Ascending aorta (tissue), 2 donors: ENCODE results near the gene THEM4. TPM values are rescaled to one million over a fixed set of nuclear protein-coding genes. Genes with fewer than 3 reads are reported as not detected.

ENCODE experiments used
- DNase-seq, 2 donors: peaks; one replicate each; pipeline ENCODE4 v3.0.0-alpha.2; 2019; ENCODE audit warnings: low spot score in 2 of 2
- H3K27ac ChIP-seq, 2 donors: fragments of 200-600 bp; sonication (generic); one replicate each; pipeline ENCODE4 v1.5.1; 2016 to 2017; ENCODE audit warnings: mild to moderate bottlenecking in 1 of 2
- H3K27me3 ChIP-seq: fragments of 200-600 bp; sonication (generic); one replicate; pipeline ENCODE4 v1.5.1; 2017
- H3K36me3 ChIP-seq, 2 donors: fragments of 200-600 bp; sonication (generic); one replicate each; pipeline ENCODE4 v1.5.1; 2016
- H3K4me1 ChIP-seq, 2 donors: fragments of 200-600 bp; sonication (generic); one replicate each; pipeline ENCODE4 v1.5.1; 2016 to 2017; ENCODE audit warnings: mild to moderate bottlenecking in 1 of 2
- H3K4me3 ChIP-seq, 2 donors: fragments of 200-600 bp; sonication (generic); one replicate each; pipeline ENCODE4 v1.5.1; 2016 to 2017; ENCODE audit warnings: mild to moderate bottlenecking in 1 of 2
- H3K9me3 ChIP-seq, 2 donors: fragments of 200-600 bp; sonication (generic); one replicate each; pipeline ENCODE4 v1.5.1; 2016
- CTCF ChIP-seq, 3 experiments: fragments of 200-600 bp in 2 of 3; fragments of 450-650 bp in 1 of 3; sonication (generic) in 2 of 3; IDR thresholded peaks; one replicate each; pipeline ENCODE4 v1.5.1; 2016 to 2019; ENCODE audit warnings: antibody characterized with exemption in 3 of 3, mild to moderate bottlenecking in 1 of 3, moderate library complexity in 1 of 3
- intact Hi-C: fragments of 100-400 bp; cut with DNase I; formaldehyde crosslinking; loops from one replicate; pipeline ENCODE4 v1.15.1; 2023
- total RNA-seq: library from RNA; depleted of rRNA; stranded (reverse); fragments of >200 nt; gene quantifications from one replicate; pipeline ENCODE4 v1.1.0, GENCODE V29; 2016

Gene THEM4
- total RNA-seq, 1 donor from 2014 or later = 7.7 TPM

- no peak overlapping the region for H3K4me3 ChIP-seq
- intact Hi-C loops = loop anchor here (2.0 kb wide), 1 partner anchor 49 kb away; the partner anchor contains the start of gene S100A10
These were observed 35.0 kb upstream of the THEM4 start for GRCh38 chr1:151944126-151944856.

DNA sequence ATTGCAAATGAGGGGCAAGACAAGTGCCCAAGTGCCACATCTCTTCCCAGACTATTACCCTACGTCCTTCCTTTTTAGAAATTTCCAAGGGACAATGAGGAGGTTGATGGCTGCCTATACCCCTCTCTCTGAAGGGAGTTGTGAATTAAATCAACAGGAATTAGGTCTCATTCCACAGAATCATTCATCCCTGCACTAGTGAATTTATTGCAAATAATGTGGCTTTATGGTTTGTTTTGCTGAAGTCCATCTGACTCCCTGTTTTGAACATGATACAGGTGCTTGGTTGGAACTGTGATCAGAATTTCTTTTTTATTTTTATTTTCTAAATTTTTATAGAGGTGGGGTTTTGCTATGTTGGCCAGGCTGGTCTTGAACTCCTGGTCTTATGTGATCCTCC, 34.3 kb upstream of the THEM4 start:
- H3K4me3 ChIP-seq = no peak overlapping the region
- no peak for TF ChIP-seq CTCF (IDR thresholded peaks at IDR 0.05)
- no peaks in the 10 kb centered on the region for H3K9me3 ChIP-seq
- no peak for DNase-seq
- H3K4me1 ChIP-seq = peaks cover 0 to 36% of the 10 kb centered on the region in 2 donors
- no peaks in the 10 kb centered on the region for H3K27me3 ChIP-seq
- intact Hi-C loops = no loop called here
- no peaks in the 10 kb centered on the region for H3K36me3 ChIP-seq
- peak overlapping the region in 1 of 2 donors; percentile 82 for H3K27ac ChIP-seq

More at GRCh38 chr1:151944126-151944856, 35.0 kb upstream of the THEM4 start:
- peak overlapping the region; percentile 72 to 82 for H3K27ac ChIP-seq
- H3K4me1 ChIP-seq = peaks cover 0 to 36% of the 10 kb centered on the region in 2 donors
- no peak for TF ChIP-seq CTCF (IDR thresholded peaks at IDR 0.05)
- DNase-seq = peak in 1 of 2 donors; percentile 68
- H3K36me3 ChIP-seq = no peaks in the 10 kb centered on the region
- no peaks in the 10 kb centered on the region for H3K27me3 ChIP-seq
- H3K9me3 ChIP-seq = no peaks in the 10 kb centered on the region

DNA sequence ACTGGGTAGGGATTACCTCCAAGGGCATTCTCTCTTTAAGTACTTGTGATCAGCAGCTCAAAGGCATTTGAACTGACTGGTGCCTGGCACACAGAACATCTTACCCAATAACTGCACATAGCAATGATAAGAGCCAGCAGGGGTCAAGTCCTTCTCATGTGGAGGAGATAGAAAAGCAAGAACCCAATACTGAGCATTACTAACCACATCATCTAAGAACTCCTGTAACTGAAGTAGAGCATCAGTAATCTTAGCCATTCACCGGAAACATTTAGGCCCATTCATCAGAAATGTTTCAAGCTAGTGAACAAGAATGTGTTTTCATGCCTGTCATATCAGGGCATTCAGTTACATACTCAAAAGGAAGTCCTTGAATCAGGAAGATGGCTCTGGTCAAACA, 33.6 kb upstream of the THEM4 start:
- TF ChIP-seq CTCF (IDR thresholded peaks at IDR 0.05) = no peak
- H3K4me3 ChIP-seq = no peak overlapping the region
- no peaks in the 10 kb centered on the region for H3K9me3 ChIP-seq
- peaks cover 0 to 36% of the 10 kb centered on the region in 2 donors for H3K4me1 ChIP-seq
- DNase-seq = no peak
- no peaks in the 10 kb centered on the region for H3K27me3 ChIP-seq
- H3K36me3 ChIP-seq = no peaks in the 10 kb centered on the region
- no peak overlapping the region for H3K27ac ChIP-seq
- intact Hi-C loops = no loop called here

GRCh38 chr1:151940541-151940940, 31.2 kb upstream of the THEM4 start:
- H3K27me3 ChIP-seq = no peaks in the 10 kb centered on the region
- H3K36me3 ChIP-seq = no peaks in the 10 kb centered on the region
- no peak for TF ChIP-seq CTCF (IDR thresholded peaks at IDR 0.05)
- no peak for DNase-seq
- no peak overlapping the region for H3K27ac ChIP-seq
- intact Hi-C loops = no loop called here
- H3K9me3 ChIP-seq = no peaks in the 10 kb centered on the region
- H3K4me1 ChIP-seq = peaks cover 0 to 27% of the 10 kb centered on the region in 2 donors
- H3K4me3 ChIP-seq = no peak overlapping the region

GRCh38 chr1:151939779-151940178, 30.5 kb upstream of the THEM4 start:
- no peak for TF ChIP-seq CTCF (IDR thresholded peaks at IDR 0.05)
- Histone ChIP-seq H3K36me3 (no peaks in the 10 kb centered on the region), H3K9me3 (no peaks in the 10 kb centered on the region), H3K27ac (no peak overlapping the region), H3K4me1 (peaks cover 0 to 20% of the 10 kb centered on the region in 2 donors), H3K4me3 (no peak overlapping the region), H3K27me3 (no peaks in the 10 kb centered on the region)
- intact Hi-C loops = no loop called here
- DNase-seq = no peak
